HCT116 (cell line): ENCODE results near the gene NDST3. TPM values are rescaled to one million over a fixed set of nuclear protein-coding genes. Genes with fewer than 3 reads are reported as not detected.

Experiments
- ATAC-seq: fragments of 200-7000 bp; cut with Tn5 transposase; 2 replicates; pipeline ENCODE4 v1.9.1; 2020; ENCODE audit warnings: mild to moderate bottlenecking, moderate library complexity
- BruUV-seq: library from RNA; stranded (reverse); fragments of 400-500 nt; replicated peaks from 2 replicates; lab custom pipeline; 2021; lab: Mats Ljungman, UMichigan
- CTCF ChIA-PET: fragments of 300-600 bp; sonication (Branson Sonifier 250); formaldehyde crosslinking; loops from one replicate; lab custom pipeline; 2021; ENCODE audit warnings: antibody characterized with exemption; lab: Charles Lee
- POLR2A ChIA-PET: fragments of 300-600, 350-600 bp; sonication (Branson Sonifier 250); formaldehyde crosslinking; loops from one replicate; lab custom pipeline; 2021; ENCODE audit warnings: antibody characterized with exemption; lab: Charles Lee
- RAD21 ChIA-PET, 2 experiments: fragments of 300-600 bp; sonication (Branson Sonifier 250); formaldehyde crosslinking; loops; one replicate each; lab custom pipeline; 2023; ENCODE audit warnings: low total read pairs in 2 of 2; ENCODE audit not compliant: uncharacterized antibody in 2 of 2, unreplicated experiment in 2 of 2, low non-redundant PET in 1 of 2; lab: Charles Lee
- DNase-seq: peaks from one replicate; pipeline ENCODE4 v3.0.0-alpha.2; 2010; ENCODE audit warnings: low read depth, low spot score
- H2AFZ ChIP-seq: fragments of 200-600 bp; shearing (Covaris generic), sonication (generic); 2 replicates; pipeline ENCODE4 v1.6.1; 2017; ENCODE audit warnings: low read depth, mixed run types, mixed read lengths, antibody characterized with exemption, low read length; ENCODE audit not compliant: poor library complexity, severe bottlenecking
- H3K27ac ChIP-seq: 2 replicates; pipeline ENCODE4 v1.5.1; 2012; ENCODE audit warnings: low read depth, low read length
- H3K27me3 ChIP-seq: fragments of 200-600 bp; sonication (generic); 2 replicates; pipeline ENCODE4 v1.6.1; 2016; ENCODE audit warnings: mixed run types, low read length, mixed read lengths; ENCODE audit not compliant: insufficient read depth
- H3K36me3 ChIP-seq, 2 experiments: fragments of 200-500 bp in 1 of 2; fragments of 200-600 bp in 1 of 2; sonication (Bioruptor generic) in 1 of 2; sonication (generic) in 1 of 2; 2 replicates each; pipeline versions ENCODE4 v1.5.1 to v1.6.1; 2014 to 2016; ENCODE audit warnings: low read length in 2 of 2, inconsistent platforms in 1 of 2, mixed read lengths in 1 of 2, mixed run types in 1 of 2; ENCODE audit not compliant: insufficient read depth in 2 of 2, control insufficient read depth in 1 of 2
- H3K4me1 ChIP-seq, 2 experiments: fragments of 200-600 bp in 1 of 2; sonication (generic) in 1 of 2; 2 replicates each; pipeline versions ENCODE4 v1.5.1 to v1.6.1; 2012 to 2017; ENCODE audit warnings: low read length in 2 of 2, inconsistent platforms in 1 of 2, mild to moderate bottlenecking in 1 of 2, mixed read lengths in 1 of 2, mixed run types in 1 of 2, moderate library complexity in 1 of 2; ENCODE audit not compliant: insufficient read depth in 2 of 2, control insufficient read depth in 1 of 2
- H3K4me2 ChIP-seq: fragments of 200-600 bp; sonication (generic); 2 replicates; pipeline ENCODE4 v1.6.1; 2017; ENCODE audit warnings: mixed run types, low read length, mixed read lengths
- H3K4me3 ChIP-seq, 2 experiments: fragments of 200-600 bp in 1 of 2; sonication (generic) in 1 of 2; replicated peaks in 1 of 2; 2 replicates each; pipeline ENCODE4 v1.5.1; 2011 to 2016; ENCODE audit warnings: low read length in 2 of 2, control low read depth in 1 of 2, low read depth in 1 of 2, mild to moderate bottlenecking in 1 of 2, mixed read lengths in 1 of 2, mixed run types in 1 of 2
- H3K79me2 ChIP-seq: fragments of 200-600 bp; sonication (generic); 2 replicates; pipeline ENCODE4 v1.6.1; 2017; ENCODE audit warnings: mild to moderate bottlenecking, mixed run types, low read length, moderate library complexity, mixed read lengths; ENCODE audit not compliant: insufficient read depth
- H3K9ac ChIP-seq: fragments of 200-600 bp; sonication (generic); 2 replicates; pipeline ENCODE4 v1.6.1; 2016; ENCODE audit warnings: low read length, mixed read lengths
- H3K9me2 ChIP-seq: fragments of 200-600 bp; sonication (generic), shearing (Covaris generic); 2 replicates; pipeline ENCODE4 v1.6.1; 2017; ENCODE audit warnings: mixed run types, mild to moderate bottlenecking, moderate library complexity; ENCODE audit not compliant: insufficient read depth
- H3K9me3 ChIP-seq, 2 experiments: fragments of 200-500 bp in 1 of 2; fragments of 200-600 bp in 1 of 2; sonication (Bioruptor generic) in 1 of 2; sonication (generic) in 1 of 2; 2 replicates each; pipeline ENCODE4 v1.6.1; 2014 to 2017; ENCODE audit warnings: low read length in 2 of 2, mixed read lengths in 2 of 2, inconsistent platforms in 1 of 2, low read depth in 1 of 2, mild to moderate bottlenecking in 1 of 2, mixed run types in 1 of 2, moderate library complexity in 1 of 2; ENCODE audit not compliant: control insufficient read depth in 1 of 2, insufficient read depth in 1 of 2
- H4K20me1 ChIP-seq: fragments of 200-600 bp; sonication (generic), shearing (Covaris generic); 2 replicates; pipeline ENCODE4 v1.6.1; 2017; ENCODE audit warnings: mixed run types, mild to moderate bottlenecking, moderate library complexity; ENCODE audit not compliant: insufficient read depth
- ATF3 ChIP-seq: IDR thresholded peaks from 2 replicates; pipeline ENCODE4 v1.6.1; 2012
- CBX3 ChIP-seq: IDR thresholded peaks from 2 replicates; pipeline ENCODE4 v1.6.1; 2012; ENCODE audit warnings: low read depth
- CEBPB ChIP-seq: IDR thresholded peaks from 2 replicates; pipeline ENCODE4 v1.6.1; 2012; ENCODE audit warnings: low read depth
- CTCF ChIP-seq, 3 experiments: fragments of 200-600 bp in 1 of 3; sonication (generic) in 1 of 3; IDR thresholded peaks in 2 of 3; conservative IDR thresholded peaks in 1 of 3; 2 replicates each; pipeline ENCODE4 v1.5.1; 2012 to 2017; ENCODE audit warnings: low read depth in 2 of 3, low read length in 2 of 3, antibody characterized with exemption in 1 of 3, borderline replicate concordance in 1 of 3, control low read depth in 1 of 3, mild to moderate bottlenecking in 1 of 3, mixed read lengths in 1 of 3, mixed run types in 1 of 3, moderate library complexity in 1 of 3; ENCODE audit not compliant: insufficient read depth in 1 of 3
- ELF1 ChIP-seq: IDR thresholded peaks from 2 replicates; pipeline ENCODE4 v1.6.1; 2012; ENCODE audit warnings: low read depth, borderline replicate concordance
- EZH2phosphoT487 ChIP-seq: fragments of 200-600 bp; IDR thresholded peaks from 2 replicates; pipeline ENCODE4 v1.6.1; 2018; ENCODE audit warnings: antibody characterized with exemption, borderline replicate concordance
- MAX ChIP-seq: IDR thresholded peaks from 2 replicates; pipeline ENCODE4 v1.6.1; 2012
- POLR2A ChIP-seq: IDR thresholded peaks from 2 replicates; pipeline ENCODE4 v1.7.0; 2011; ENCODE audit warnings: borderline replicate concordance; ENCODE audit not compliant: insufficient read depth, insufficient read length; ENCODE audit errors: extremely low read depth
- POLR2AphosphoS5 ChIP-seq: IDR thresholded peaks from 2 replicates; pipeline ENCODE4 v1.6.1; 2011; ENCODE audit warnings: mild to moderate bottlenecking, low read depth, low read length, moderate library complexity
- RAD21 ChIP-seq: IDR thresholded peaks from 2 replicates; pipeline ENCODE4 v1.6.1; 2012; ENCODE audit warnings: low read depth, mild to moderate bottlenecking
- SIN3A ChIP-seq: IDR thresholded peaks from 2 replicates; pipeline ENCODE4 v1.6.1; 2012; ENCODE audit warnings: low read depth
- SP1 ChIP-seq: IDR thresholded peaks from 2 replicates; pipeline ENCODE4 v1.6.1; 2012; ENCODE audit warnings: low read depth
- SRF ChIP-seq: IDR thresholded peaks from 2 replicates; pipeline ENCODE4 v1.6.1; 2012; ENCODE audit warnings: low read depth
- TCF7L2 ChIP-seq: IDR thresholded peaks from 2 replicates; pipeline ENCODE4 v1.7.0; 2011; ENCODE audit warnings: borderline replicate concordance, inconsistent platforms; ENCODE audit not compliant: insufficient read depth, insufficient read length; ENCODE audit errors: extremely low read depth
- YY1 ChIP-seq: IDR thresholded peaks from 2 replicates; pipeline ENCODE4 v1.6.1; 2011; ENCODE audit warnings: low read length, low read depth, moderate library complexity, mild to moderate bottlenecking; ENCODE audit not compliant: insufficient replicate concordance; ENCODE audit errors: extremely low read depth
- ZNF274 ChIP-seq: fragments of 200-500 bp; sonication (Bioruptor generic); IDR thresholded peaks from 2 replicates; pipeline ENCODE4 v1.6.1; 2014; ENCODE audit warnings: mild to moderate bottlenecking, low read depth, low read length, inconsistent platforms
- intact Hi-C: fragments of 100-400 bp; cut with micrococcal nuclease; formaldehyde crosslinking; loops from 2 replicates; pipeline ENCODE4 v1.10.0; 2022
- total RNA-seq: library from RNA; stranded (reverse); gene quantifications from one replicate; pipeline ENCODE4 v1.2.1, GENCODE V29; 2021; ENCODE audit not compliant: unreplicated experiment

Gene NDST3
- total RNA-seq, 1 experiment from 2014 or later = not detected

- ATAC-seq (no peak), DNase-seq (no peak)
- no peak for TF ChIP-seq POLR2A
- TF ChIP-seq TCF7L2 = no peak
- TF ChIP-seq CEBPB = no peak
- no peak for TF ChIP-seq ATF3
- no peak for TF ChIP-seq ELF1
- no peak for TF ChIP-seq MAX
- TF ChIP-seq CTCF (IDR thresholded peaks at IDR 0.05 in 2 of 3, conservative IDR thresholded peaks at IDR 0.05 in 1 of 3; ENCODE audit: borderline replicate concordance in 1 of 3, insufficient read depth in 1 of 3, low read depth in 2 of 3, low read length in 2 of 3) = no peak
- TF ChIP-seq SRF = no peak
- no peak for TF ChIP-seq POLR2AphosphoS5
- TF ChIP-seq EZH2phosphoT487 = no peak
- TF ChIP-seq CBX3 = no peak
- no peak for TF ChIP-seq ZNF274
- no peak for TF ChIP-seq YY1
- TF ChIP-seq SIN3A = no peak
- no peak for TF ChIP-seq SP1
- no peak for TF ChIP-seq RAD21
- ChIA-PET RAD21 (no interaction called here), CTCF (no interaction called here), POLR2A (no interaction called here)
- H3K9me2 ChIP-seq = no peaks in the 10 kb centered on the region
- no peak overlapping the region for H3K27ac ChIP-seq
- H3K4me2 ChIP-seq = no peak overlapping the region
- H3K36me3 ChIP-seq = no peaks in the 10 kb centered on the region
- no peaks in the 10 kb centered on the region for H4K20me1 ChIP-seq
- H3K4me3 ChIP-seq = no peak overlapping the region
- no peak overlapping the region for H2AFZ ChIP-seq
- intact Hi-C loops = no loop called here
- H3K27me3 ChIP-seq = no peaks in the 10 kb centered on the region
- H3K9me3 ChIP-seq = no peaks in the 10 kb centered on the region
- no peaks in the 10 kb centered on the region for H3K79me2 ChIP-seq
- no TSS peak for BruUV-seq
- H3K4me1 ChIP-seq = peaks cover 5 to 12% of the 10 kb centered on the region in 2 experiments
- H3K9ac ChIP-seq = no peak overlapping the region
These were observed 2.0 kb downstream of the NDST3 start for GRCh38 chr4:118036336-118036735.
